OCI-LY1 (cell line): ENCODE data around the gene KRT3.

ENCODE experiments used
- EZH2 ChIP-seq: fragments of 200-600 bp; sonication (generic), shearing (Covaris generic); IDR thresholded peaks from 2 replicates; pipeline ENCODE4 v1.8.0; 2017; ENCODE audit warnings: borderline replicate concordance, mixed run types, mild to moderate bottlenecking, antibody characterized with exemption, low read length, moderate library complexity, mixed read lengths
- TF ChIP-seq, protein P1 (sequence below): fragments of 200-600 bp; sonication (generic), shearing (Covaris generic); IDR thresholded peaks from 2 replicates; pipeline ENCODE4 v1.5.1; 2017; ENCODE audit warnings: mild to moderate bottlenecking, antibody characterized with exemption, low read length, moderate library complexity, mixed read lengths

- TF ChIP-seq, protein P1, sequence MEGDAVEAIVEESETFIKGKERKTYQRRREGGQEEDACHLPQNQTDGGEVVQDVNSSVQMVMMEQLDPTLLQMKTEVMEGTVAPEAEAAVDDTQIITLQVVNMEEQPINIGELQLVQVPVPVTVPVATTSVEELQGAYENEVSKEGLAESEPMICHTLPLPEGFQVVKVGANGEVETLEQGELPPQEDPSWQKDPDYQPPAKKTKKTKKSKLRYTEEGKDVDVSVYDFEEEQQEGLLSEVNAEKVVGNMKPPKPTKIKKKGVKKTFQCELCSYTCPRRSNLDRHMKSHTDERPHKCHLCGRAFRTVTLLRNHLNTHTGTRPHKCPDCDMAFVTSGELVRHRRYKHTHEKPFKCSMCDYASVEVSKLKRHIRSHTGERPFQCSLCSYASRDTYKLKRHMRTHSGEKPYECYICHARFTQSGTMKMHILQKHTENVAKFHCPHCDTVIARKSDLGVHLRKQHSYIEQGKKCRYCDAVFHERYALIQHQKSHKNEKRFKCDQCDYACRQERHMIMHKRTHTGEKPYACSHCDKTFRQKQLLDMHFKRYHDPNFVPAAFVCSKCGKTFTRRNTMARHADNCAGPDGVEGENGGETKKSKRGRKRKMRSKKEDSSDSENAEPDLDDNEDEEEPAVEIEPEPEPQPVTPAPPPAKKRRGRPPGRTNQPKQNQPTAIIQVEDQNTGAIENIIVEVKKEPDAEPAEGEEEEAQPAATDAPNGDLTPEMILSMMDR, result no peak
- TF ChIP-seq EZH2, result no peak
Measured at GRCh38 chr12:52820521-52820920, 24.6 kb upstream of the KRT3 start.
